ENCODE results near the gene RMRP.

RMRP gene

DNA sequence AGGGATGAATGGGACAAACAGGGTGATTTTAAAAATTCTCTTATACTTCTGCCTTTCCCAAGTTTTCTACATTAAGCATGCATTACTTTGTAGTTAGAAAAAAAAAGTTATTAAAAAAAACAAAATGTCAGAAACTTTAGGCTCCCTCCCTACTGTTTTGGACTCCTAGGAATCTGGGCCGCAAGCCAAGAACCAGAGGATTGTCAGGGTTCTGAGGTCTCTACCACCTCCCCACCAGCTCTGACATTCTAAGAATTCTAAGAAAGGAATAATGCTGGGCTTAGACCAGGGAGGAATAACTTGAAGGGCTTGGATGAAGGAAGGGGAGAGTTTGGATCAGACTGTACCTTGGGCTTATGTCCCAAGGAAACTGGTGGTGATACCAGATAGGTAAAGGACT lies 8.2 kb upstream of the RMRP start:
- no peak for TF ChIP-seq TCF4 (CRISPR knock-in tag; IDR thresholded peaks at IDR 0.05; ENCODE audit: borderline replicate concordance)
- TF ChIP-seq PPARA (CRISPR knock-in tag; IDR thresholded peaks at IDR 0.05; ENCODE audit: borderline replicate concordance) = no peak
- TF ChIP-seq RARB (CRISPR knock-in tag; IDR thresholded peaks at IDR 0.05) = no peak
- no peak for TF ChIP-seq ZFP30 (CRISPR knock-in tag; IDR thresholded peaks at IDR 0.05)
- TF ChIP-seq, protein P1, sequence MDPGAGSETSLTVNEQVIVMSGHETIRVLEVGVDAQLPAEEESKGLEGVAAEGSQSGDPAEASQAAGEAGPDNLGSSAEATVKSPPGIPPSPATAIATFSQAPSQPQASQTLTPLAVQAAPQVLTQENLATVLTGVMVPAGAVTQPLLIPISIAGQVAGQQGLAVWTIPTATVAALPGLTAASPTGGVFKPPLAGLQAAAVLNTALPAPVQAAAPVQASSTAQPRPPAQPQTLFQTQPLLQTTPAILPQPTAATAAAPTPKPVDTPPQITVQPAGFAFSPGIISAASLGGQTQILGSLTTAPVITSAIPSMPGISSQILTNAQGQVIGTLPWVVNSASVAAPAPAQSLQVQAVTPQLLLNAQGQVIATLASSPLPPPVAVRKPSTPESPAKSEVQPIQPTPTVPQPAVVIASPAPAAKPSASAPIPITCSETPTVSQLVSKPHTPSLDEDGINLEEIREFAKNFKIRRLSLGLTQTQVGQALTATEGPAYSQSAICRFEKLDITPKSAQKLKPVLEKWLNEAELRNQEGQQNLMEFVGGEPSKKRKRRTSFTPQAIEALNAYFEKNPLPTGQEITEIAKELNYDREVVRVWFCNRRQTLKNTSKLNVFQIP (CRISPR knock-in tag; IDR thresholded peaks at IDR 0.05; ENCODE audit: borderline replicate concordance, low read depth) = no peak
- TF ChIP-seq ZFP3 (CRISPR knock-in tag; IDR thresholded peaks at IDR 0.05) = no peak
- no peak for TF ChIP-seq ZC3H10 (CRISPR knock-in tag; IDR thresholded peaks at IDR 0.05)
- no peak for TF ChIP-seq TOX (CRISPR knock-in tag; IDR thresholded peaks at IDR 0.05; ENCODE audit: borderline replicate concordance)
- TF ChIP-seq ISL1 (CRISPR knock-in tag; IDR thresholded peaks at IDR 0.05) = no peak
- TF ChIP-seq GLIS3 (CRISPR knock-in tag; IDR thresholded peaks at IDR 0.05) = no peak
- TF ChIP-seq ARNTL (CRISPR knock-in tag; IDR thresholded peaks at IDR 0.05; ENCODE audit: borderline replicate concordance, low read depth) = no peak
- TF ChIP-seq OSR1 (CRISPR knock-in tag; IDR thresholded peaks at IDR 0.05) = no peak
- no peak for TF ChIP-seq CREB5 (CRISPR knock-in tag; IDR thresholded peaks at IDR 0.05; ENCODE audit: low read depth)
- TF ChIP-seq PATZ1 (CRISPR knock-in tag; IDR thresholded peaks at IDR 0.05; ENCODE audit: borderline replicate concordance) = no peak
- no peak for TF ChIP-seq BACH2 (CRISPR knock-in tag; IDR thresholded peaks at IDR 0.05; ENCODE audit: borderline replicate concordance)
- no peak for TF ChIP-seq TSHZ2 (CRISPR knock-in tag; IDR thresholded peaks at IDR 0.05)
- peak; percentile 2; the same call in 1 of the 3 replicates for ATAC-seq

GRCh38 chr9:35665471-35665818 lies 7.6 kb upstream of the RMRP start:
- ATAC-seq = no peak
- no peak for TF ChIP-seq ZC3H10 (CRISPR knock-in tag; IDR thresholded peaks at IDR 0.05)
- no peak for TF ChIP-seq ZNF70 (CRISPR knock-in tag; IDR thresholded peaks at IDR 0.05)
- no peak for TF ChIP-seq ZNF8 (CRISPR knock-in tag; IDR thresholded peaks at IDR 0.05)
- no peak for TF ChIP-seq CSDC2 (CRISPR knock-in tag; IDR thresholded peaks at IDR 0.05)
- TF ChIP-seq PPARA (CRISPR knock-in tag; IDR thresholded peaks at IDR 0.05; ENCODE audit: borderline replicate concordance) = no peak
- TF ChIP-seq ZFP3 (CRISPR knock-in tag; IDR thresholded peaks at IDR 0.05) = no peak
- TF ChIP-seq TCF4 (CRISPR knock-in tag; IDR thresholded peaks at IDR 0.05; ENCODE audit: borderline replicate concordance) = no peak
- no peak for TF ChIP-seq ESRRG (CRISPR knock-in tag; IDR thresholded peaks at IDR 0.05)
- TF ChIP-seq GLIS3 (CRISPR knock-in tag; IDR thresholded peaks at IDR 0.05) = no peak
- TF ChIP-seq TOX (CRISPR knock-in tag; IDR thresholded peaks at IDR 0.05; ENCODE audit: borderline replicate concordance) = no peak
- no peak for TF ChIP-seq ISL1 (CRISPR knock-in tag; IDR thresholded peaks at IDR 0.05)
- no peak for TF ChIP-seq BACH2 (CRISPR knock-in tag; IDR thresholded peaks at IDR 0.05; ENCODE audit: borderline replicate concordance)
- no peak for TF ChIP-seq TSHZ2 (CRISPR knock-in tag; IDR thresholded peaks at IDR 0.05)
- no peak for TF ChIP-seq CSRNP3 (CRISPR knock-in tag; IDR thresholded peaks at IDR 0.05)
- no peak for TF ChIP-seq CREB5 (CRISPR knock-in tag; IDR thresholded peaks at IDR 0.05; ENCODE audit: low read depth)
- no peak for TF ChIP-seq OSR1 (CRISPR knock-in tag; IDR thresholded peaks at IDR 0.05)
